Transverse colon (tissue), 4 donors: ENCODE measurements around the gene TDRD10.

Source experiments
- CTCF ChIP-seq, 5 experiments: fragments of 200-600 bp in 3 of 5; fragments of 450-650 bp in 2 of 5; sonication (generic) in 3 of 5; IDR thresholded peaks; 1 replicate in 2 of 5; 2 replicates in 3 of 5; pipeline ENCODE4 v1.5.1; 2016 to 2017; ENCODE audit warnings: antibody characterized with exemption in 5 of 5, inconsistent platforms in 3 of 5, mild to moderate bottlenecking in 2 of 5, moderate library complexity in 1 of 5
- EP300 ChIP-seq: sonication (generic); formaldehyde crosslinking; IDR thresholded peaks from one replicate; pipeline ENCODE4 v1.6.1; 2017; ENCODE audit warnings: antibody characterized with exemption, low read depth
- POLR2A ChIP-seq: fragments of 450-650 bp; IDR thresholded peaks from one replicate; pipeline ENCODE4 v1.6.1; 2016; ENCODE audit warnings: antibody characterized with exemption, mild to moderate bottlenecking, moderate library complexity
- POLR2AphosphoS5 ChIP-seq, 3 donors: sonication (generic); formaldehyde crosslinking; IDR thresholded peaks; one replicate each; pipeline ENCODE4 v1.6.1; 2016; ENCODE audit warnings: antibody characterized with exemption in 3 of 3

- no peak for TF ChIP-seq EP300
- TF ChIP-seq POLR2AphosphoS5 (IDR thresholded peaks at IDR 0.05): peak in 1 of 3 donors; percentile 27
- no peak for TF ChIP-seq CTCF (IDR thresholded peaks at IDR 0.05)
- TF ChIP-seq POLR2A: no peak
Measured at GRCh38 chr1:154471304-154471703, 30.7 kb upstream of the TDRD10 start.
